ENCODE results near the gene HADHA.

Gene HADHA

GRCh38 chr2:26243470-26244308, 743 bp downstream of the HADHA start:
- DNase-seq: no peak

GRCh38 chr2:26241928-26242436, 2.5 kb downstream of the HADHA start:
- DNase-seq: no peak

- DNase-seq: no peak
Observed at GRCh38 chr2:26238311-26238958, 6.0 kb downstream of the HADHA start.

DNA sequence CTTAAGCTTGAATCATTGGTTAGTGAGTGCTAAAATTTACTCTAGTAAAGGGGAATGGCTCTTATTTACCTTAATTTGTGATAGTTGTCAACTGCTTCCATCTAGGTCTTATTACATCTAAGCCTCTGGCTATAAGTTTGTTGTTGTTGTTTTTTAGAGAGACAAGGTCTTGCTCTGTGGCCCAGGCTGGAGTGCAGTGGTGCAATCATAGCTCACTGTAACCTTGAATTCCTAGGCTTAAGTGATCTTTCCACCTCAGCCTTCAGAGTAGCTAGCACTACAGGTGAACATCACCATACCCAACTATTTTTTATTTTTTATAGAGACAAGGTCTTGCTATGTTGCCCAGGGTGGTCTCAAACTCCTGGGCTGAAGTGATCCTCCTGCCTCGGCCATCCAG, 6.6 kb downstream of the HADHA start:
- DNase-seq: no peak

DNA sequence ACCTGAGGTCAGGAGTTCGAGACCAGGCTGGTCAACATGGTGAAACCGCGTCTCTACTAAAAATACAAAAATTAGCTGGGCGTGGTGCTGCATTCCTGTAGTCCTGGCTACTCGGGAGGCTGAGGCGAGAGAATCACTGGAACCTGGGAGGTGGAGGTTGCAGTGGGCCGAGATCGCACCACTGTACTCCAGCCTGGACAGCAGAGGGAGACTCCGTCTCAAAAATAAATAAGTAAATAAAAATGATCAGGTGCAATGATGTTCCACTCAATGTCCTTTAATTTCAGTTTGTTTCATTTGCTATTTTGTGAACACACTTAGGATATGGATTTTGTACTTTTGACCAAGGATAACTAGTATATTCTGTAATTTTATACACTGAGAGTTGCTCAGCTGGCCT, 9.3 kb downstream of the HADHA start:
- no peak for DNase-seq

GRCh38 chr2:26230806-26231205, 13.6 kb downstream of the HADHA start:
- DNase-seq: no peak

DNA sequence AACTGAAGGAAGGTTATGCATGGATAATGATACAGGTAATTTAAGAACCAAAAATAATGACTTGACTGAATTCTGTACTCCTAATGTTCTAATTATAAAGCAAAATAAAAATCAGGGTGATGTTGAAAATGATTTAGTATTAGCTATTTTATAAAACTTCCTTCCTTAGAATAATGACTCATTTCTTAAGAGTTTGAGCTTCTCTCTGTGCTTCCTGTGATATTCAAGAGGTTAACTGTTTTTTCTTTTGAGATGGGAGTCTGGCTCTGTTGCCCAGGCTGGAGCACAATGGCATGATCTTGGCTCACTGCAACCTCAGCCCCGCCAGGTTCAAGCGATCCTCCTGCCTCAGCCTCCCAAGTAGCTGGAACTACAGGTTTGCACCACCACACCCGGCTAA, 14.8 kb downstream of the HADHA start:
- no peak for DNase-seq

GRCh38 chr2:26224095-26224494, 20.3 kb downstream of the HADHA start:
- no peak for DNase-seq

DNA sequence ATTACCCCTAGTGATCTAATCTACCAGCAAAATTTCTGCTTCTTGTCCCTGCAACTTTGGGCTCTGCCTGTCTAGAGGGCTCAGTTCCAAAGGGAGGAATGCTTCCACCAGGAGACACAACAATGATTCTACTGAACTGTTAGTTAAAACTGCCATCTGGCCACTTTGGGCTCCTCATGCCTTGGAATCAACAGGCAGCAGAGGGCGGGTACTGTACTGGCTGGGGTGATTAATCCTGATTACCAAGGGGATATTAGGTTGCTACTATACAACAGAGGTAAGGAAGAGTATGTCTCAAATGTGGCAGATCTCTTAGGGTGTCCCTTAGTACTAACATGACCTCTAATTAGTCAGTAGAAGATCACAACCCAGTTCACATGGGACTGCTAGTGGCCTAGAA, 21.4 kb downstream of the HADHA start:
- DNase-seq: no peak

DNA sequence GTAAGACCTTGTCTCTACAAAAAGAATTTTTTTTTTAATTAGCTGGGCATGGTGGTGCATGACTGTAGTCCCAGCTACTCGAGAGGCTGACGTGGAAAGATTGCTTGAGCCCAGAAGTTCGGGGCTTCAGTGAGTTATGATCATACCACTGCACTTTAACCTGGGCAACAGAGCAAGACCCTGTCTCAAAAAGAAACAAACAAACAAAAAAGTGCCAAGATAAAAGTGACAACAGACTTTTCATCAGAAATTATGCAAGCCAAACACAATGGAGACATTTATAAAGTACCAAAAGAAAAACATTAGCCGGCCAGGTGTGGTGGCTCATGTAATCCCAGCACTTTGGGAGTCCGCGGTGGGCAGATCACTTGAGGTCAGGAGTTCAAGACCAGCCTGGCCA, 26.7 kb downstream of the HADHA start:
- DNase-seq: no peak

DNA sequence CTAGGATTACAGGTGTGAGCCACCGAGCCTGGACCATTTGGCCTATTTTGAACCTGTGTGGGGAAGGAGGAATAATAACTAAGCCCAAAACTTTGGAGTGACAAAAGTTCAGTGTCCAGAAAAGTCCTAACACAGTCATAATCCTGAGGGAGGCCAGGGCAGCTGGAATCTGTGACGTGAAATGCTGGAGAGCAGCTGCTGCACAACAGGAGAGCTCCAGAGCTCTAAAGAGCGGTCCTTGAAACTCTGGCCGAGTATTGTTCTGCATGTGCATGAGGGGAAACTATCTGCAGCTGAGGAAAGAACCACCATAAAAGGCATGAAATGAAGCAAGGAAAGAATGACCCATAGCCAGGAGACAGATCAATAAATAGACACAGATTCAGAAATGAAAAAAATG, 27.8 kb downstream of the HADHA start:
- no peak for DNase-seq

- DNase-seq: no peak
Observed at GRCh38 chr2:26215833-26216232, 28.6 kb downstream of the HADHA start.

DNA sequence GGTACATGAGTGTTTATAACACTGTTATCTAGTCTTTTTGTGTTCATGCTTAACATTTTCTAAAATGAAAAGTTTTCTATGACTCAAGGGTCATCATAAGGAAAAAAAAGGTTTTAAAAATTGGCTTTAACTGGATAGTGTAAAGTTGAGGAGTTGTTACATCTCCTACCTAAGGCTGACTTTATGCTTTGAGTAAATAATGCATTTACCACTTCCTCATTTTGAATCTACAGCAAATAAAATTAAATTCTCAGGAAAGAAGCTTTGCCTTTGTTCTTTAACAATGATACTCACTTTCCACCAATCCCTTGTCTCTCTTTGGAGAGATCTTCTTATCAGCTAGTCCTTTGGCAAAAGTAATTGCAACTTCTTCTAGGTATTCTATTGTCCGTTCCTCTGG, 29.7 kb downstream of the HADHA start:
- no peak for DNase-seq

- DNase-seq: no peak
Observed at GRCh38 chr2:26212011-26212410, 32.4 kb downstream of the HADHA start.

- no peak for DNase-seq
Observed at GRCh38 chr2:26203906-26204305, 40.5 kb downstream of the HADHA start.

DNA sequence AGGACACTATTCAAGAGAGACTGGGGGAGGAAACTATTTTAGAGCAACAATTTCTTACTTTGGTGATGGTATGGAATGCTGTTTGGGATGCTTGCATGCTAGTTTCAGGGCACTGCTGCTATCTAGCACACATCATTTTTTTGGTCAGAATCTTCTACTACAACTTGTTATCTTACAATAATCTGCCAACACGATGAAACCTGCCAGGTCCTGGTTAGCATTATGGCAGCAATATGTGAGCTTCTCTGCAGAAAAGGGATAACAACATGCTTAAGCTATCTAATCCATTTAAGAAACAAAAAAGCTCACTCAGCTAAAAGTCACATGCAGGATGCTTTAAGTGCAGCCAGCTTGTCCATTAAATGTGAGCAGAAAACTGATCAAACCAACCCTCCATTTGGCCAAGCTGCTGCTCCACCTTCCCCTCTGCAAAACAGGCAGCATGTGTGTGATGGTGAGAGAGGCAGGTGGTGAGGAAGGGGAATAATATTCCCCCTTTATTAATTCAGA, 41.4 kb downstream of the HADHA start:
- DNase-seq: no peak

- no peak for DNase-seq
Observed at GRCh38 chr2:26197516-26197915, 46.9 kb downstream of the HADHA start.

DNA sequence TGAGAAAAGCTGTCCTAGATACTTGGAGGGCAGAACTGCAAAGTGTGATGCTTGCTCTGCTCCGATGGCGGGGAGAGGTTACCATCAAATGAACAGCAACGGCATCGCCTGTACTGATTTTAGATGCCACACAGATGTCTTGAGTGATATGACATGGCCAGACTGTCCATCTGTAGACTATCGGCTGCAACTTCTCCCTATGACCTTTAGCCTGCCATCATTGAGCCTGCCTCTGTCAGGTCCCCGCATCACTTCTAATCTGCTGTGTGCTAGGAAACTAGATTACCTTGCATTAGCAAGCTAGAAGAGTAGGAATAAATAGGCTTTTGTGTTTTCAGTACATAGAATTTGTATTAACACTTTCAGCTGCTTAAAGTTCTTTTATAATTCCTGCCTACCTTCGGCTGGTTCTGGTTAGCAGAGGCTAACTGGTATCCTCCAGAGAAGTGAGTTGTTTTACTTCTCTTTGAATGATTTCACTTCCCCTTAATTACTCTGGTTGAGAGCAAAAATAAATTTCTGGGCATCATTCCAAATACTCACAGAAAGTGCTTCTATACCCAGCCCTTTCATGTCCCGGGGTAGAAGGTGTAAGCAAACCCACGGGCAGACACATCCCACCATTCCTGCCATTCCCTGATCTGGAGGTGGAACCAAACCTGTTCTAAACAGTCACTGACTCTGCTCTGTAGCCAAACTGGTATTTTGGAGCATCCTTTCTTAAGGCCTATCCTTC, 47.6 kb downstream of the HADHA start:
- DNase-seq: no peak

GRCh38 chr2:26195040-26195984, 49.1 kb downstream of the HADHA start:
- DNase-seq: no peak

DNA sequence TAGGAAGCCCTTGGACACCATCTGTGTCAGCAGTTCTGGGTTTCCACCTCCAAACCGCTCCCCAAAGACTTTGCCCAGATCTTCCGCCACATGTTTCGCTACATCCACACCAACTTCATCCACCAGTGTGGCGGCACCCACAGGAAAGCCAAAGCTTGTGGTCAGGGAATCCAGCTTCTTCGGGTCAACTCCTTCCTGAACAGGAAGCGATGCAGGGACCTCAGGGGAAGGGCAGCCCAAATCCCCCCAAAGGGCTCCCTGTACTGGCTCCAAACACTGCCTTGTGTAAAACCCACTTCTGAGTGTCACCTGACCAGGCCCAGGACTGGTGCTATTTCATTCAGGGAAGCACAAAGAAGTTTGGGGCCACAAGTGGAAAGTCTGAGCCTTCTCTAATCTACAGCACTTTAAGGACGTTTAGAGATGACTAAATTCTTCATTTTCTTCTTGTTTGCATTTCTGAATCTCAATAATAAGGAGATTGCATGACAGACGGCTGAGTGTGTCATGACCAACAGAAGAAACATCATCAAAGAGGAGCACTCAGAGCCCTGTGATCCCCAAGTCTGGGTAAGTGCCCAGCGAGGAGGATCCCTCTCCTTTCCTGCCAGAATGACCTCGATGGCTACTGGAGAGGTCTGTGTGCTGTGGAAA, 50.7 kb downstream of the HADHA start:
- DNase-seq: no peak

DNA sequence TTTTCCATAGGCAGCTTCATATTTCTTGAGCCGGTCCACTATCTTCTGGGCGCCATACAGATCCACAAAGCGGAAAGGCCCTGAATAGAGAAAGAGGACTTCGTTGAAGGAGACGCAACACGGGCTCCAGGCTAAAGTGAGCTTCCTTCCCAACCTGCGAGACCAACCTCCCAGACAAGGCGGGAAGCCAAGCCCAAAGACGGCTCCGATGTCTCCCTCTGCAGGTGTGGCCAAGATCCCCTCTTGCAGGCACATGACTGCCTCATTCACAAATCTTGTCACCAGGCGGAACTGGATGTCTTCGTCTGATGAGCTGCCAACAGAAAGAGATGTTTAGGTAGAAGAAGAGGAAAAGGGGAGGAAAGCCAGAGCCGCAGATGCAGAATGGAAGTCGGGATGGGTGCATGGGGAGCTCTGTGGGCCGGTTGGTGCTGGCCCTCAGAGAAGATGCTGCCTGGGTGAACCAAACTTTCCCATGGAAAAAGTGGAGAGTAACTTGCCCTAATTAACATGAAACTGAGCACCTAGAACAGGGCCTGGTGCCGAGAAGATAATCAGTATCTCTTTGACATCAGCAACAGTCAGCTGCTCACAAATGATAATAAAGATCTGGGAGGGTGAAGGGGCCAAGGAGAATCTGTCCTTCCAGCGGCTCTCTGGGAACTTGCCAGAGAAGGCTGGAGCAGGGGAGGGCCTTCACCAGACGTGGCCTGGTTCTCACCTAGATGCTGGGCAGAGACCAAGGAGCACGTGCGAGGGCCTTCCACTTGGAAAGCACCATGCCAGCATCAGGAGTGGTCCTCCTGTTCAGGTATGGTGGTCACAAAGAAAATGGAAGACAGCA, 52.9 kb downstream of the HADHA start:
- DNase-seq: no peak
